GM12878 (cell line): ENCODE results near the gene GALNTL6. TPM values are rescaled to one million over a fixed set of nuclear protein-coding genes. Genes with fewer than 3 reads are reported as not detected.

ENCODE experiments used
- ATAC-seq: fragments of 200-7000 bp; cut with Tn5 transposase; 3 replicates; pipeline ENCODE4 v1.9.1; 2020; ENCODE audit warnings: mild to moderate bottlenecking, moderate library complexity
- BruUV-seq: library from RNA; stranded (reverse); fragments of 400-500 nt; replicated peaks from 2 replicates; lab custom pipeline; 2021; lab: Mats Ljungman, UMichigan
- CTCF ChIA-PET: fragments of 300-600 bp; sonication (Branson Sonifier 250); formaldehyde crosslinking; extraction: SDS; loops from one replicate; lab custom pipeline; 2021; ENCODE audit warnings: inconsistent platforms; lab: Yijun Ruan, JAX
- POLR2A ChIA-PET: fragments of 350-600 bp; formaldehyde crosslinking; extraction: SDS; loops from one replicate; lab custom pipeline; 2021; ENCODE audit warnings: inconsistent platforms; lab: Charles Lee
- RAD21 ChIA-PET: fragments of 300-600 bp; sonication (Branson Sonifier 250); formaldehyde crosslinking; loops from one replicate; lab custom pipeline; 2023; ENCODE audit warnings: antibody characterized with exemption; ENCODE audit not compliant: unreplicated experiment; lab: Charles Lee
- SMC1A ChIA-PET: fragments of 300-600 bp; sonication (Branson Sonifier 250); formaldehyde crosslinking; loops from one replicate; lab custom pipeline; 2023; ENCODE audit not compliant: unreplicated experiment, uncharacterized antibody; lab: Charles Lee
- DNase-seq: peaks from one replicate; pipeline ENCODE4 v3.0.0-alpha.2; 2011; ENCODE audit warnings: low read depth, low spot score
- FAIRE-seq: peaks from 3 replicates; lab custom pipeline; 2011; peaks lifted over from hg19 to GRCh38; lab: Jason Lieb, UNC
- H2AFZ ChIP-seq: 2 replicates; pipeline ENCODE4 v1.6.0; 2011; ENCODE audit warnings: low read depth, low read length, control low read depth; ENCODE audit not compliant: control insufficient read depth
- H3K27ac ChIP-seq: 2 replicates; pipeline ENCODE4 v1.5.1; 2011; ENCODE audit warnings: control low read depth; ENCODE audit not compliant: control insufficient read depth, insufficient read depth
- H3K27me3 ChIP-seq, 2 experiments: replicated peaks in 1 of 2; 2 replicates each; pipeline versions ENCODE4 v1.6.0 to v1.6.1; 2011; ENCODE audit warnings: low read length in 1 of 2; ENCODE audit not compliant: control insufficient read depth in 2 of 2, insufficient read depth in 2 of 2
- H3K36me3 ChIP-seq, 2 experiments: 2 replicates each; pipeline ENCODE4 v1.5.1; 2011; ENCODE audit warnings: low read length in 1 of 2; ENCODE audit not compliant: control insufficient read depth in 2 of 2, insufficient read depth in 2 of 2
- H3K4me1 ChIP-seq: 2 replicates; pipeline ENCODE4 v1.6.1; 2011; ENCODE audit warnings: mild to moderate bottlenecking, low read length, moderate library complexity, mixed read lengths; ENCODE audit not compliant: control insufficient read depth, insufficient read depth
- H3K4me2 ChIP-seq: 2 replicates; pipeline ENCODE4 v1.6.0; 2011; ENCODE audit warnings: control low read depth; ENCODE audit not compliant: control insufficient read depth, insufficient read depth
- H3K4me3 ChIP-seq: fragments of 200-600 bp; sonication (generic); 2 replicates; pipeline ENCODE4 v1.5.1; 2016
- H3K79me2 ChIP-seq: 2 replicates; pipeline ENCODE4 v1.6.0; 2011; ENCODE audit warnings: low read length; ENCODE audit not compliant: control insufficient read depth, insufficient read depth
- H3K9ac ChIP-seq: 2 replicates; pipeline ENCODE4 v1.8.0; 2011; ENCODE audit warnings: low read length, control low read depth, mixed read lengths; ENCODE audit not compliant: control insufficient read depth, insufficient read depth
- H3K9me3 ChIP-seq: replicated peaks from 3 replicates; pipeline ENCODE4 v1.5.1; 2011; ENCODE audit warnings: mild to moderate bottlenecking, low read length; ENCODE audit not compliant: control insufficient read depth, insufficient read depth
- H4K20me1 ChIP-seq: 2 replicates; pipeline ENCODE4 v1.6.0; 2011; ENCODE audit not compliant: control insufficient read depth, insufficient read depth
- BACH1 ChIP-seq: fragments of 450-650 bp; IDR thresholded peaks from 2 replicates; pipeline ENCODE4 v1.6.1; 2017; ENCODE audit warnings: mild to moderate bottlenecking, borderline replicate concordance
- CBFB ChIP-seq: IDR thresholded peaks from 2 replicates; pipeline ENCODE4 v1.6.1; 2016; ENCODE audit warnings: antibody characterized with exemption, low read depth
- CUX1 ChIP-seq: IDR thresholded peaks from 2 replicates; pipeline ENCODE4 v1.6.1; 2012; ENCODE audit warnings: improper control_type of control experiment, low read depth, low read length; ENCODE audit not compliant: insufficient replicate concordance
- NBN ChIP-seq: fragments of 450-650 bp; IDR thresholded peaks from 2 replicates; pipeline ENCODE4 v1.6.1; 2016
- PAX5 ChIP-seq: IDR thresholded peaks from 2 replicates; pipeline ENCODE4 v1.6.1; 2011; ENCODE audit warnings: low read depth, low read length, borderline replicate concordance
- PRDM15 ChIP-seq: fragments of 450-650 bp; formaldehyde crosslinking; IDR thresholded peaks from 2 replicates; pipeline ENCODE4 v1.4.0; 2020; ENCODE audit warnings: mild to moderate bottlenecking, moderate library complexity
- RBBP5 ChIP-seq: fragments of 200-600 bp; sonication (generic); conservative IDR thresholded peaks from 2 replicates; pipeline ENCODE4 v1.6.1; 2016
- RELA ChIP-seq: fragments of 450-650 bp; IDR thresholded peaks from 2 replicates; pipeline ENCODE4 v1.8.0; 2014; ENCODE audit warnings: borderline replicate concordance; ENCODE audit not compliant: partially characterized antibody
- SIX5 ChIP-seq: IDR thresholded peaks from 2 replicates; pipeline ENCODE4 v1.6.1; 2011; ENCODE audit warnings: mild to moderate bottlenecking, low read depth, low read length, moderate library complexity; ENCODE audit not compliant: severe bottlenecking
- ZBTB4 ChIP-seq: fragments of 450-650 bp; formaldehyde crosslinking; IDR thresholded peaks from 2 replicates; pipeline ENCODE4 v1.4.0; 2022; ENCODE audit warnings: mild to moderate bottlenecking, moderate library complexity
- ZNF384 ChIP-seq: IDR thresholded peaks from 2 replicates; pipeline ENCODE4 v1.6.1; 2012; ENCODE audit warnings: low read depth, mild to moderate bottlenecking, low read length, improper control_type of control experiment, borderline replicate concordance
- WGBS: methylation state at CpG from one replicate; pipeline ENCODE4 v1.1.6; 2016; ENCODE audit warnings: low lambda C conversion rate; ENCODE audit not compliant: insufficient replicate concordance, insufficient coverage; ENCODE audit errors: missing lambda C conversion rate; 5-methylcytosine and 5-hydroxymethylcytosine counted together
- in situ Hi-C: fragments of 300-500 bp; cut with MboI; formaldehyde crosslinking; loops from 9 replicates; pipeline ENCODE4 v1.14.3; 2018; ENCODE audit warnings: mixed read lengths
- intact Hi-C: fragments of 100-400 bp; cut with micrococcal nuclease; formaldehyde crosslinking; loops from one replicate; pipeline ENCODE4 v1.14.2; 2022; ENCODE audit not compliant: unreplicated experiment
- polyA plus RNA-seq, 11 experiments: library from polyadenylated mRNA; depleted of rRNA in 4 of 11; unstranded in 6 of 11; stranded (reverse) in 5 of 11; fragments of >200 nt; fragmentation: Nextera tagmentation in 4 of 11; fragmentation: Illumina TruSeq in 1 of 11; extraction: Ambion mirVana in 4 of 11; extraction: Trizol in 1 of 11; gene quantifications; 1 replicate in 1 of 11; 2 replicates in 10 of 11; pipeline versions ENCODE4 v1.2.1 to v1.2.3, GENCODE V29; 2011 to 2016; ENCODE audit warnings: inconsistent platforms in 2 of 11, missing spikeins in 2 of 11, low read depth in 1 of 11
- total RNA-seq, 4 experiments: library from RNA; depleted of rRNA in 3 of 4; stranded (reverse); fragments of >200 nt in 3 of 4; fragmentation: Illumina TruSeq in 1 of 4; extraction: Trizol in 1 of 4; gene quantifications; 2 replicates each; pipeline versions ENCODE4 v1.2.1 to v1.2.3, GENCODE V29; 2013 to 2021

The GALNTL6 gene
- total and polyA plus RNA-seq, 10 of the 15 experiments (the other 5 are each of a cell fraction or from before 2014, with no cell fraction given), result 0.01 to 0.29 TPM; not detected in 8

- no TSS peak for BruUV-seq
- POLR2A ChIA-PET, result no interaction called here
- Histone ChIP-seq H3K36me3 (no peaks in the 10 kb centered on the region), H3K4me3 (no peak overlapping the region), H2AFZ (no peak overlapping the region), H4K20me1 (no peaks in the 10 kb centered on the region), H3K9me3 (no peaks in the 10 kb centered on the region), H3K79me2 (no peaks in the 10 kb centered on the region), H3K9ac (no peak overlapping the region), H3K27ac (no peak overlapping the region), H3K4me2 (no peak overlapping the region), H3K27me3 (no peaks in the 10 kb centered on the region), H3K4me1 (no peaks in the 10 kb centered on the region)
- WGBS, result 54% methylated on average over 2 of the region's 2 CpGs
- ATAC-seq (no peak), DNase-seq (no peak), FAIRE-seq (no peak)
- in situ Hi-C loops (no loop called here), intact Hi-C loops (no loop called here)
- RAD21 ChIA-PET, result no interaction called here
- CTCF ChIA-PET, result no interaction called here
- SMC1A ChIA-PET, result no interaction called here
- TF ChIP-seq CBFB (no peak), ZBTB4 (CRISPR knock-in tag) (no peak), PRDM15 (CRISPR knock-in tag) (no peak), RELA (no peak), RBBP5 (no peak), BACH1 (no peak), NBN (no peak), SIX5 (no peak), PAX5 (no peak), ZNF384 (no peak), CUX1 (no peak)
These were observed 18.7 kb upstream of the GALNTL6 start for GRCh38 chr4:171794528-171794927.
